ENCODE results near the gene THBS4. TPM values are rescaled to one million over a fixed set of nuclear protein-coding genes. Genes with fewer than 3 reads are reported as not detected.

THBS4 gene
- polyA plus RNA-seq, 1 of the 3 experiments (the other 2 are of a cell fraction): 1.1 TPM

- no peak for TF ChIP-seq CHD2 (IDR thresholded peaks at IDR 0.05; ENCODE audit: low read length, partially characterized antibody)
These were observed 57.4 kb downstream of the THBS4 start (continued) for GRCh38 chr5:80092486-80093107.

DNA sequence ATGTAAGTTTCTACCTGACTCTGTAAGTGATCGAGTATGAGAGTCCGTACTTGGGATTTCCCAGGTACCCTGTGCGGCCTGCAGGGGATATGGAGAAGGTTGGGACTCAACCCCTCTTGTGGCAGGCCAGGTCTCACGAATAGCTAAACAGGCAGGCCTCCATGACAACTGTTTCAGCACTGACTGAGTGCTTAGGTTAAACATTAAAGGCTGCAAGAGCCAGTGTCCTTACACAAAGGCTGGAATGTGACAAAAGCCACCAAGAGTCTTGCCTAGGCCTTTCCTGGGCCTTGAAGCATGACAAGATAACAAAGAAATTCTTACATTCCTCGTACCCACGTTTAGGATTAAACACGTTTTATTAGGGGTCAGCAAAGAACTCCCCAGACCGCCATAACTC lies 58.6 kb downstream of the THBS4 start:
- H3K9me3 ChIP-seq: no peaks in the 10 kb centered on the region
- ChIA-PET CTCF (interaction anchor here (1.0 to 1.7 kb wide), 2 partner anchors 10 to 112 kb away, joined by 3 to 7 read pairs; no protein-coding TSS in a partner anchor), POLR2A (interaction anchor here (1.2 kb wide), 1 partner anchor 163 kb away, joined by 3 read pairs; no protein-coding TSS in a partner anchor)
- no peak overlapping the region for H3K4me3 ChIP-seq (ENCODE audit: low read depth in 2 of 2, low read length in 1 of 2)
- H3K79me2 ChIP-seq (ENCODE audit: insufficient read depth): no peaks in the 10 kb centered on the region
- no peaks in the 10 kb centered on the region for H3K4me1 ChIP-seq (ENCODE audit: control insufficient read depth in 1 of 2, insufficient read depth in 2 of 2, low read depth in 1 of 2, low read length in 1 of 2)
- WGBS (ENCODE audit: low lambda C conversion rate): 77% methylated on average over 8 of the region's 8 CpGs
- H3K9me2 ChIP-seq: no peaks in the 10 kb centered on the region
- H3K27me3 ChIP-seq (ENCODE audit: insufficient read depth): no peaks in the 10 kb centered on the region
- no peaks in the 10 kb centered on the region for H4K20me1 ChIP-seq (ENCODE audit: insufficient read depth)
- no peak for DNase-seq
- H3K4me2 ChIP-seq: no peak overlapping the region
- no peak overlapping the region for H3K27ac ChIP-seq (ENCODE audit: low read depth in 2 of 2, low read length in 1 of 2)
- H3F3A ChIP-seq (replicated peaks; ENCODE audit: insufficient read depth): peaks cover 3% of the 10 kb centered on the region
- no peak overlapping the region for H3K9ac ChIP-seq
- TF ChIP-seq MXI1 (IDR thresholded peaks at IDR 0.05; ENCODE audit: low read depth, low read length): no peak
- no peak for TF ChIP-seq FOXM1 (IDR thresholded peaks at IDR 0.05; ENCODE audit: low read depth)
- TF ChIP-seq FOSL2 (IDR thresholded peaks at IDR 0.05; ENCODE audit: borderline replicate concordance, low read depth): no peak
- no peak for TF ChIP-seq ZBTB33 (IDR thresholded peaks at IDR 0.05; ENCODE audit: borderline replicate concordance, low read depth)
- no peak for TF ChIP-seq NFIC (IDR thresholded peaks at IDR 0.05; ENCODE audit: borderline replicate concordance)
- TF ChIP-seq, protein P1, sequence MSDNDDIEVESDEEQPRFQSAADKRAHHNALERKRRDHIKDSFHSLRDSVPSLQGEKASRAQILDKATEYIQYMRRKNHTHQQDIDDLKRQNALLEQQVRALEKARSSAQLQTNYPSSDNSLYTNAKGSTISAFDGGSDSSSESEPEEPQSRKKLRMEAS (IDR thresholded peaks at IDR 0.05; ENCODE audit: low read depth): no peak
- TF ChIP-seq, protein P2, sequence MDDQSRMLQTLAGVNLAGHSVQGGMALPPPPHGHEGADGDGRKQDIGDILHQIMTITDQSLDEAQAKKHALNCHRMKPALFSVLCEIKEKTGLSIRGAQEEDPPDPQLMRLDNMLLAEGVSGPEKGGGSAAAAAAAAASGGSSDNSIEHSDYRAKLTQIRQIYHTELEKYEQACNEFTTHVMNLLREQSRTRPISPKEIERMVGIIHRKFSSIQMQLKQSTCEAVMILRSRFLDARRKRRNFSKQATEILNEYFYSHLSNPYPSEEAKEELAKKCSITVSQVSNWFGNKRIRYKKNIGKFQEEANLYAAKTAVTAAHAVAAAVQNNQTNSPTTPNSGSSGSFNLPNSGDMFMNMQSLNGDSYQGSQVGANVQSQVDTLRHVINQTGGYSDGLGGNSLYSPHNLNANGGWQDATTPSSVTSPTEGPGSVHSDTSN (IDR thresholded peaks at IDR 0.05): no peak
- no peak for TF ChIP-seq ELF1 (IDR thresholded peaks at IDR 0.05)
- TF ChIP-seq SIN3A (IDR thresholded peaks at IDR 0.05; ENCODE audit: borderline replicate concordance, low read depth, low read length): no peak
- no peak for TF ChIP-seq CTCF (IDR thresholded peaks at IDR 0.05)
- no peak for TF ChIP-seq MEF2A (IDR thresholded peaks at IDR 0.05; ENCODE audit: borderline replicate concordance, low read depth)
- no peak for TF ChIP-seq GATA2 (CRISPR knock-in tag; IDR thresholded peaks at IDR 0.05)
- TF ChIP-seq POLR2AphosphoS5 (IDR thresholded peaks at IDR 0.05; ENCODE audit: low read depth, low read length): no peak
- no peak for TF ChIP-seq USF2 (IDR thresholded peaks at IDR 0.05; ENCODE audit: borderline replicate concordance, low read depth, low read length)
- TF ChIP-seq GABPA (IDR thresholded peaks at IDR 0.05; ENCODE audit: low read depth): no peak
- TF ChIP-seq EP300 (IDR thresholded peaks at IDR 0.05; ENCODE audit: borderline replicate concordance in 1 of 2, low read depth in 1 of 2, low read length in 1 of 2): no peak
- no peak for TF ChIP-seq TCF12 (IDR thresholded peaks at IDR 0.05)
- H2AFZ ChIP-seq (ENCODE audit: low read depth): no peak overlapping the region
- no peaks in the 10 kb centered on the region for H3K36me3 ChIP-seq (replicated peaks in 1 of 2; ENCODE audit: control insufficient read depth in 1 of 2, insufficient read depth in 2 of 2, low read length in 1 of 2)

Data from SK-N-SH (cell line).